Epithelial cell of prostate (primary cell): Measurements from ENCODE around the gene KNDC1.

ENCODE experiments used
- DNase-seq: peaks from one replicate; pipeline ENCODE4 v3.0.0-alpha.2; 2011; ENCODE audit warnings: low read depth, low spot score
- H3K27ac ChIP-seq: fragments of 450-650 bp; 2 replicates; pipeline ENCODE4 v1.5.1; 2017; ENCODE audit warnings: mild to moderate bottlenecking

KNDC1 gene

GRCh38 chr10:133268532-133268931, 108.5 kb downstream of the KNDC1 start:
- no peak for DNase-seq
- H3K27ac ChIP-seq: no peak overlapping the region

GRCh38 chr10:133269367-133269766, 109.3 kb downstream of the KNDC1 start:
- DNase-seq: no peak
- H3K27ac ChIP-seq: no peak overlapping the region

GRCh38 chr10:133270204-133270603, 110.2 kb downstream of the KNDC1 start:
- no peak for DNase-seq
- no peak overlapping the region for H3K27ac ChIP-seq

GRCh38 chr10:133270773-133271297, 110.8 kb downstream of the KNDC1 start:
- no peak for DNase-seq
- H3K27ac ChIP-seq: no peak overlapping the region

- H3K27ac ChIP-seq: no peak overlapping the region
- DNase-seq: no peak
These were observed 111.7 kb downstream of the KNDC1 start for GRCh38 chr10:133271521-133272300.

- DNase-seq: no peak
These were observed 112.4 kb downstream of the KNDC1 start for GRCh38 chr10:133272301-133272963.

GRCh38 chr10:133272964-133273420, 113.0 kb downstream of the KNDC1 start:
- H3K27ac ChIP-seq: peak overlapping the region; percentile 90
- DNase-seq: no peak

More at GRCh38 chr10:133272301-133272963, 112.4 kb downstream of the KNDC1 start:
- no peak overlapping the region for H3K27ac ChIP-seq

GRCh38 chr10:133273534-133274143, 113.6 kb downstream of the KNDC1 start:
- no peak for DNase-seq
- peak overlapping the region; percentile 90 for H3K27ac ChIP-seq

GRCh38 chr10:133274751-133275683, 115.0 kb downstream of the KNDC1 start:
- peak; percentile 53 for DNase-seq
- peak overlapping the region; percentile 90 for H3K27ac ChIP-seq

GRCh38 chr10:133275684-133276092, 115.7 kb downstream of the KNDC1 start:
- no peak for DNase-seq
- H3K27ac ChIP-seq: peak overlapping the region; percentile 90
